CD14-positive monocyte (primary cell): ENCODE data around the gene GRIN2C. TPM values are rescaled to one million over a fixed set of nuclear protein-coding genes. Genes with fewer than 3 reads are reported as not detected.
A peak's percentile ranks its signal among the peaks of the same experiment; 100 is the strongest.

Experiments used
- DNase-seq, 3 donors: peaks; one replicate each; pipeline ENCODE4 v3.0.0-alpha.2; 2011 to 2022
- H2AFZ ChIP-seq: 2 replicates; pipeline ENCODE4 v1.6.0; 2012; ENCODE audit warnings: mild to moderate bottlenecking, low read depth, low read length, inconsistent platforms; ENCODE audit not compliant: insufficient read depth, poor library complexity, severe bottlenecking
- H3K27ac ChIP-seq, 2 donors: 1 replicate in 1 of 2; 2 replicates in 1 of 2; pipeline ENCODE4 v1.5.1; 2012 to 2013; ENCODE audit warnings: low read length in 2 of 2, control low read depth in 1 of 2, inconsistent platforms in 1 of 2, low read depth in 1 of 2, mild to moderate bottlenecking in 1 of 2
- H3K27me3 ChIP-seq, 2 donors: one replicate each; pipeline versions ENCODE4 v1.6.0 to v1.6.1; 2011 to 2013; ENCODE audit warnings: low read length in 2 of 2; ENCODE audit not compliant: control insufficient read depth in 2 of 2, insufficient read depth in 2 of 2
- H3K36me3 ChIP-seq, 2 donors: replicated peaks in 1 of 2; 1 replicate in 1 of 2; 2 replicates in 1 of 2; pipeline versions ENCODE4 v1.5.1 to v1.6.1; 2012 to 2013; ENCODE audit warnings: low read length in 2 of 2, control low read depth in 1 of 2, inconsistent platforms in 1 of 2, mild to moderate bottlenecking in 1 of 2; ENCODE audit not compliant: insufficient read depth in 2 of 2, control insufficient read depth in 1 of 2
- H3K4me1 ChIP-seq, 2 donors: 1 replicate in 1 of 2; 2 replicates in 1 of 2; pipeline versions ENCODE4 v1.5.1 to v1.6.1; 2012 to 2013; ENCODE audit warnings: low read length in 2 of 2, control low read depth in 1 of 2, inconsistent platforms in 1 of 2, mild to moderate bottlenecking in 1 of 2, moderate library complexity in 1 of 2; ENCODE audit not compliant: insufficient read depth in 2 of 2, control insufficient read depth in 1 of 2
- H3K4me2 ChIP-seq: replicated peaks from 2 replicates; pipeline ENCODE3; 2012; ENCODE audit warnings: low read length, moderate library complexity, mild to moderate bottlenecking; ENCODE audit not compliant: poor library complexity, severe bottlenecking; ENCODE audit errors: extremely low read depth
- H3K4me3 ChIP-seq, 3 experiments: fragments of 200-600 bp in 1 of 3; sonication (generic) in 1 of 3; replicated peaks in 1 of 3; 1 replicate in 2 of 3; 2 replicates in 1 of 3; pipeline ENCODE4 v1.5.1; 2011 to 2013; ENCODE audit warnings: low read length in 3 of 3, mild to moderate bottlenecking in 3 of 3, control low read depth in 2 of 3, low read depth in 2 of 3, inconsistent platforms in 1 of 3, moderate library complexity in 1 of 3
- H3K79me2 ChIP-seq: 2 replicates; pipeline ENCODE4 v1.6.0; 2012; ENCODE audit warnings: mild to moderate bottlenecking, control low read depth, inconsistent platforms, low read length, moderate library complexity; ENCODE audit not compliant: insufficient read depth
- H3K9ac ChIP-seq: 2 replicates; pipeline ENCODE4 v1.6.0; 2017; ENCODE audit warnings: low read length, mild to moderate bottlenecking; ENCODE audit not compliant: insufficient read depth, poor library complexity, severe bottlenecking
- H3K9me3 ChIP-seq, 2 donors: replicated peaks in 1 of 2; 1 replicate in 1 of 2; 2 replicates in 1 of 2; pipeline versions ENCODE4 v1.5.1 to v1.6.1; 2012 to 2013; ENCODE audit warnings: low read length in 2 of 2, control low read depth in 1 of 2; ENCODE audit not compliant: control insufficient read depth in 1 of 2, insufficient read depth in 1 of 2
- H4K20me1 ChIP-seq: 2 replicates; pipeline ENCODE4 v1.6.0; 2012; ENCODE audit warnings: mild to moderate bottlenecking, low read length, control low read depth, moderate library complexity; ENCODE audit not compliant: insufficient read depth
- H3K27ac Mint-ChIP-seq, 7 donors: one replicate each; pipeline ENCODE4 v1.8.0; 2020; ENCODE audit warnings: mild to moderate bottlenecking in 7 of 7, mixed read lengths in 7 of 7, moderate library complexity in 6 of 7, inconsistent platforms in 2 of 7
- H3K27me3 Mint-ChIP-seq, 3 donors: one replicate each; pipeline ENCODE4 v1.8.0; 2021 to 2022; ENCODE audit warnings: low read depth in 3 of 3, mild to moderate bottlenecking in 3 of 3, mixed read lengths in 3 of 3, moderate library complexity in 3 of 3, inconsistent platforms in 1 of 3
- H3K36me3 Mint-ChIP-seq, 2 donors: one replicate each; pipeline ENCODE4 v1.8.0; 2020; ENCODE audit warnings: mixed read lengths in 2 of 2, inconsistent platforms in 1 of 2, mild to moderate bottlenecking in 1 of 2
- H3K4me1 Mint-ChIP-seq: one replicate; pipeline ENCODE4 v1.8.0; 2020; ENCODE audit warnings: mild to moderate bottlenecking, mixed read lengths
- H3K4me3 Mint-ChIP-seq, 2 donors: one replicate each; pipeline ENCODE4 v1.8.0; 2020; ENCODE audit warnings: mild to moderate bottlenecking in 2 of 2, mixed read lengths in 2 of 2, moderate library complexity in 1 of 2
- H3K9me3 Mint-ChIP-seq, 7 donors: one replicate each; pipeline ENCODE4 v1.8.0; 2020 to 2022; ENCODE audit warnings: mixed read lengths in 7 of 7, mild to moderate bottlenecking in 6 of 7, moderate library complexity in 6 of 7, inconsistent platforms in 2 of 7
- CTCF ChIP-seq: fragments of 200-600 bp; IDR thresholded peaks from one replicate; pipeline ENCODE4 v1.8.0; 2022; ENCODE audit warnings: antibody characterized with exemption, mild to moderate bottlenecking
- WGBS: methylation state at CpG from one replicate; pipeline ENCODE4 v1.1.5; 2013; ENCODE audit warnings: missing lambda C conversion rate; ENCODE audit not compliant: insufficient coverage; 5-methylcytosine and 5-hydroxymethylcytosine counted together
- intact Hi-C, 2 donors: fragments of 100-400 bp; cut with micrococcal nuclease; formaldehyde crosslinking; loops; one replicate each; pipeline versions ENCODE4 v1.15.0 to v1.15.1; 2023
- polyA plus RNA-seq, 3 donors: library from polyadenylated mRNA; depleted of rRNA in 1 of 3; unstranded in 2 of 3; stranded (reverse) in 1 of 3; fragments of 300-500 nt in 2 of 3; fragments of >200 nt in 1 of 3; fragmentation: Illumina TruSeq in 2 of 3; gene quantifications; 1 replicate in 2 of 3; 2 replicates in 1 of 3; pipeline ENCODE4 v1.2.3, GENCODE V29; 2012 to 2021

GRIN2C gene
- polyA plus RNA-seq, 3 donors = 0.04 TPM; not detected in 2

GRCh38 chr17:74900208-74900607 is 40.5 kb upstream of the GRIN2C start:
- Histone ChIP-seq H4K20me1 (no peaks in the 10 kb centered on the region), H2AFZ (no peak overlapping the region), H3K4me2 (no peak overlapping the region), H3K27me3 (peaks cover 0 to 34% of the 10 kb centered on the region in 2 donors), H3K27ac (no peak overlapping the region), H3K9me3 (no peaks in the 10 kb centered on the region), H3K4me3 (no peak overlapping the region), H3K79me2 (no peaks in the 10 kb centered on the region), H3K4me1 (no peaks in the 10 kb centered on the region), H3K9ac (no peak overlapping the region), H3K36me3 (no peaks in the 10 kb centered on the region)
- no peak for TF ChIP-seq CTCF
- H3K27me3 Mint-ChIP-seq = peaks cover 41 to 58% (median 42%) of the 10 kb centered on the region in 3 donors
- no peak overlapping the region for H3K4me3 Mint-ChIP-seq
- intact Hi-C loops = no loop called here
- no peak for DNase-seq
- no peaks in the 10 kb centered on the region for H3K36me3 Mint-ChIP-seq
- 92% methylated on average over 5 of the region's 8 CpGs for WGBS
- peaks cover 0 to 5% (median 0%) of the 10 kb centered on the region in 7 donors for H3K9me3 Mint-ChIP-seq
- no peaks in the 10 kb centered on the region for H3K4me1 Mint-ChIP-seq
- H3K27ac Mint-ChIP-seq = no peak overlapping the region

GRCh38 chr17:74898376-74898946 is 38.8 kb upstream of the GRIN2C start:
- TF ChIP-seq CTCF = no peak
- peaks cover 13 to 43% of the 10 kb centered on the region in 2 donors for H3K27me3 ChIP-seq
- peaks cover 40 to 62% (median 50%) of the 10 kb centered on the region in 3 donors for H3K27me3 Mint-ChIP-seq

More at GRCh38 chr17:74898376-74898946, 38.8 kb upstream of the GRIN2C start:
- Histone ChIP-seq H3K79me2 (no peaks in the 10 kb centered on the region), H3K4me1 (peaks cover 0 to 3% of the 10 kb centered on the region in 2 donors), H3K4me2 (no peak overlapping the region), H3K27ac (no peak overlapping the region), H3K9ac (no peak overlapping the region), H3K36me3 (no peaks in the 10 kb centered on the region), H3K4me3 (no peak overlapping the region), H3K9me3 (peaks cover 0 to 6% of the 10 kb centered on the region in 2 donors), H4K20me1 (no peaks in the 10 kb centered on the region), H2AFZ (no peak overlapping the region)
- WGBS = 94% methylated on average over 7 of the region's 11 CpGs
- intact Hi-C loops = no loop called here
- peaks cover 0 to 1% of the 10 kb centered on the region in 2 donors for H3K36me3 Mint-ChIP-seq
- no peak for DNase-seq
- peaks cover 2% of the 10 kb centered on the region for H3K4me1 Mint-ChIP-seq
- H3K9me3 Mint-ChIP-seq = peaks cover 0 to 9% (median 3%) of the 10 kb centered on the region in 7 donors
- H3K4me3 Mint-ChIP-seq = no peak overlapping the region
- peak overlapping the region in 1 of 7 donors; percentile 56 for H3K27ac Mint-ChIP-seq
